D721Med (cell line): Measurements from ENCODE around the gene PHACTR1.
"Not testable (repeated sequence)": the region's sequence is repeated elsewhere in the genome, so short reads cannot be mapped to it uniquely, and the experiment has no call there.

ENCODE experiments used
- DNase-seq: peaks from one replicate; pipeline ENCODE4 v3.0.0; 2011; ENCODE audit warnings: low spot score; ENCODE audit not compliant: insufficient read length
- FAIRE-seq: peaks from 2 replicates; lab custom pipeline; 2011; peaks lifted over from hg19 to GRCh38; lab: Jason Lieb, UNC
- TF ChIP-seq, protein P1 (sequence below): IDR thresholded peaks from 2 replicates; pipeline ENCODE4 v1.5.1; 2012; ENCODE audit warnings: mild to moderate bottlenecking, control low read depth; ENCODE audit not compliant: insufficient read depth; ENCODE audit errors: missing control alignments

The PHACTR1 gene

DNA sequence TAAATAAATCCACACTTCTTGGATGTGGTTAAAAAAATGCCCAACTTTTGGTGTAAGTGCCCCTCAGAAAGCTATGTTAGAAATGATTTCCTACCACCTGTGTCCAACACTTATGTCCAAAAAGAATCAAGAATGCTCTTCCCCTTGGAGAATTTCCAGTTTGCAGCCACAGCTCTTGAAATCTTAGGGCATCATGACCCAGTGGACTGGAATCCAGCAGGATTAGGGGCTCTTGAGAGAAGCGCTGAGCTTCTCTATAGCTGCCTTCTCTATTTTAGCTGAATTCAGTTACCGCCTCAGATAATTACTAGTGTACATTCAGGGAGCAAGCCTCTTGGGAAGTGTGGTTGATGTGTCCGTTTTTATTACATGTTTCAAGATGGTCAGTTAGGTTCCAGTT lies 2.5 kb downstream of the PHACTR1 start:
- no peak for DNase-seq
- TF ChIP-seq, protein P1, sequence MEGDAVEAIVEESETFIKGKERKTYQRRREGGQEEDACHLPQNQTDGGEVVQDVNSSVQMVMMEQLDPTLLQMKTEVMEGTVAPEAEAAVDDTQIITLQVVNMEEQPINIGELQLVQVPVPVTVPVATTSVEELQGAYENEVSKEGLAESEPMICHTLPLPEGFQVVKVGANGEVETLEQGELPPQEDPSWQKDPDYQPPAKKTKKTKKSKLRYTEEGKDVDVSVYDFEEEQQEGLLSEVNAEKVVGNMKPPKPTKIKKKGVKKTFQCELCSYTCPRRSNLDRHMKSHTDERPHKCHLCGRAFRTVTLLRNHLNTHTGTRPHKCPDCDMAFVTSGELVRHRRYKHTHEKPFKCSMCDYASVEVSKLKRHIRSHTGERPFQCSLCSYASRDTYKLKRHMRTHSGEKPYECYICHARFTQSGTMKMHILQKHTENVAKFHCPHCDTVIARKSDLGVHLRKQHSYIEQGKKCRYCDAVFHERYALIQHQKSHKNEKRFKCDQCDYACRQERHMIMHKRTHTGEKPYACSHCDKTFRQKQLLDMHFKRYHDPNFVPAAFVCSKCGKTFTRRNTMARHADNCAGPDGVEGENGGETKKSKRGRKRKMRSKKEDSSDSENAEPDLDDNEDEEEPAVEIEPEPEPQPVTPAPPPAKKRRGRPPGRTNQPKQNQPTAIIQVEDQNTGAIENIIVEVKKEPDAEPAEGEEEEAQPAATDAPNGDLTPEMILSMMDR: no peak
- no peak for FAIRE-seq

DNA sequence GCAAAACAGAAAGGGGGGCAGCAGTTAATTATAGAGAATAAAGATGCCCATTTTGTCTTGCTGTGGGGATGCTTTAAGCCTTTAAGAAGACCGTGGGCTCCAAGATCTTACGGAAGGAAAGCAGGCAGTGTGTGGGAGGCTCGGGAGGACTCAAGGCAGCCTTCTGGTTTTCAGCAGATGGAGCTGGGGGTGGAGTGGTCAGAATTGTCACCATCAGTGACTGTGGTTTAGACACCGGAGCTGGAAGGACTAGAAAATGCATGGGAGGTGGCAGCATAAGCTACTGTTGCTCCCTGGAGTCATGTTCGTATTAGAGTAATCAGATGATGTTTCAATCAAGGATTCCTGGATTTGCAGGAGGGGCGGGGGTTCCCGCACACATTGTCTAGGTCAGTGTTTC lies 3.7 kb downstream of the PHACTR1 start:
- FAIRE-seq (no peak), DNase-seq (no peak)
- TF ChIP-seq, protein P1: no peak

DNA sequence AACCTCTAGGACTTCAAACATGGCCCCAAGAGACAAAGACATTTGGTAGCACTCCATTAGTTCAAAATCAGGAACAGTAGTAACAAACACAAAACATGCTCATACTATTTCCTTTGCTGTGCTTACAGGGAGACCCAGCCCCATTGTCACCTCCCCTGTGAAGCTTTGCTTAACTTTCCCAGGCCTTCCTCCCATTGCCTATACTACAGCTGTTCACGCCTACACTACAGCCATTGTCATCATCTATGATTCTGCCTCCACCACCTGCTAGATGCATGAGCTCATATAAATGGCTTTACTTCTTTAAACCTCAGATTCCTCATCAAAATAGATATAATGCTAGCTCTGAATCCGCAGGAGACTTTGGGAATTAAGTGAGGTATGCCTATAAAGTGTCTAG lies 8.7 kb downstream of the PHACTR1 start:
- no peak for FAIRE-seq

DNA sequence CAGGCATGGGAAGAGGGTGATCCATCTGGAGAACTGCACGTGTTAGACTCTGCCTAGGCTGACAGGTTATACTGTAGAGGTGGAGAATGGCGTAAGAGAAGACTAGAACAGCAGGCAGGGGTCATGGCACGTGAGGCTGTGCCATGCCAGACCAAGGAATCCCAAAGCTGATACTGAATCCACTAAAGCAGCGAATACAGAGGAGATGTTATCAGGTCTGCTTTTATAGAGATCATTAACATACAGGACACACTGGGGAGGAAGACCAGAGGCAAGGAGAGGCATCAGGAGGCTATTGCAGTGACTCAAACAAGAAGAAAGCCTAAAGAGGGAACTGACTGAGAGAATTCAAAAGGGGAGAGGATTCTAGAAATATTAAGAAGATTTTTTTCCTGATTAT lies 12.9 kb downstream of the PHACTR1 start:
- FAIRE-seq: no peak
- TF ChIP-seq, protein P1: no peak

More for the DNA sequence above, 8.7 kb downstream of the PHACTR1 start:
- TF ChIP-seq, protein P1: no peak
- DNase-seq: no peak

DNA sequence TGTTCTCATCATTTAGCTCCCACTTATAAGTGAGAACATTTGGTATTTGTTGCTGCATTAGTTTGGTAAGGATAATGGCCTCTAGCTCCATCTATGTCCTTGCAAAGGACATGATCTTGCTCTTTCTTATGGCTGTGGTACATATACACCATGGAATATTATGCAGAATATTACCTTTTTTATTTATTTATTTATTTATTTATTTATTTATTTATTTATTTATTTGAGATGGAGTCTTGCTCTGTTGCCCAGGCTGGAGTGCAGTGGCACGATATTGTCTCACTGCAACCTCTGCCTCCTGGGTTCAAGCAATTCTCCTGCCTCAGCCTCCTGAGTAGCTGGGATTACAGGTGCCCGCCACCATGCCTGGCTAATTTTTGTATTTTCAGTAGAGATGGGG lies 14.2 kb downstream of the PHACTR1 start:
- not testable (repeated sequence) for FAIRE-seq, DNase-seq

More for the DNA sequence above, 12.9 kb downstream of the PHACTR1 start:
- DNase-seq: no peak

DNA sequence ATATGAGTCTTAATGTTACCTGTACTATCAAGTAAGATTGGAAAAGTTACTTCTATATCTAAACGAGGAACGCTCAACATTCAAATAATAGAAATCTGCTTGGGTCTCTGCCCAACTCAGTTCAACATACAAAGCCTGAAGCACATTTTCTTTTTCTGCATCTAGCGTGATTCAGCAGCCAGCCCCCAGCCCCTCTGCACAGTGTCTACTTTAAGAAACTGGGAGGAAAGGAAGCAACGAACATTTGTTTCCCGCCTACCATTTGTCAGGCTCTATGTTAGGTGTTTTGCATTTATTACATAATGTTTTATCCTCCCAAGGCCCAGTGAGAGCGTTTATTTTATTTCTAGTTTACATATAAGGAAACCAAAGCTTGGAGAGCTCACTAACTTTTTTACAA lies 17.3 kb downstream of the PHACTR1 start:
- FAIRE-seq: no peak

DNA sequence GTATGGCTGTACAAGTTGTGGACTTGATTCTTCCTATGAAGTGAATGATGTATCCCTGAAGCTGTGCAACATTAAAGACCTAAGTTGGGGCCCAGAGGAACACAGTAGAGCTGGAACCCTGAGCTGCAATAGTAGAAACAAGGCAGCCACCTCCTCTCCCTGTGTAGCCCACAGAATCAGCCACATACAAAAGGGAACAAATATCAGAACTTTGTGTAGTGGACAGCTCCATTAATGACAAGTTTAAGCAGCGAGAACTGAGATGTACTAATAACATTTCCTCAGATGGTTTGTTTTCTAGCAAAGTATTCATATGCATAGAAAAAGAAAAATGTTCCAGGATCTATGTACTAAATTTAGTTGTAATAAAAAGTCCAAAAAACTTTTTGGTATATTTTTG lies 19.2 kb downstream of the PHACTR1 start:
- FAIRE-seq (no peak), DNase-seq (no peak)
- TF ChIP-seq, protein P1: no peak

More for the DNA sequence above, 17.3 kb downstream of the PHACTR1 start:
- TF ChIP-seq, protein P1: no peak
- DNase-seq: no peak

DNA sequence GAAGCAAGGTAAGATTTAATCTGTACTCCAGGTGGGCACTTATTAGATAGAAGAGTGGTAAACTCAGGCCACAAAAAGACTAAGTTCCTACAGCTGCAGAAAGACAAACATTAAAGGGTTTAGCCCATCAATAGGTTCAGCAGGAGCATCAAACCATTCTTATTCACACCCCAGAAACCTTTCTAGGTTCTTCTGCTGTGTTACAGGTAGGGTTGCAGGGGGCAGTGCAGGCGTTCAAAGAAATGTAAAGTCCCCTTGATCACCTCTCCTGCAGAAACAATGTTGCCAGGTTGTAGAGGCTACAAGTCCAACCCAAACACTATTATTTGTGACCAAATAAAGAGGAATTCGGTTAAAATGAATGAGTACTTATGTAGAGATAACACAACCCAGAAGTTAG lies 31.8 kb downstream of the PHACTR1 start:
- DNase-seq (no peak), FAIRE-seq (no peak)
- TF ChIP-seq, protein P1: no peak
